ENCODE results near the gene COL5A1. TPM values are rescaled to one million over a fixed set of nuclear protein-coding genes. Genes with fewer than 3 reads are reported as not detected.

COL5A1 gene
- total RNA-seq, 4 donors from 2014 or later, result 8.4 to 14.7 (median 11.3) TPM

- TF ChIP-seq CTCF (IDR thresholded peaks at IDR 0.05) (no peak), POLR2A (IDR thresholded peaks at IDR 0.05) (no peak)
- intact Hi-C loops (cut with DNase I; ENCODE audit: low total_unique reads), result no loop called here
- H3K4me3 ChIP-seq (ENCODE audit: low read depth, poor library complexity, severe bottlenecking), result no peak overlapping the region
- DNase-seq (ENCODE audit: low spot score in 2 of 2), result no peak
- WGBS, 2 donors, result 85 to 94% methylated on average over 5 of the region's 5 CpGs
Measured at GRCh38 chr9:134751622-134752021, 110.0 kb downstream of the COL5A1 start.

GRCh38 chr9:134752471-134753168 is 111.0 kb downstream of the COL5A1 start:
- no peak for DNase-seq (ENCODE audit: low spot score in 2 of 2)
- no peak overlapping the region for H3K4me3 ChIP-seq (ENCODE audit: low read depth, poor library complexity, severe bottlenecking)
- intact Hi-C loops (cut with DNase I; ENCODE audit: low total_unique reads), result no loop called here
- TF ChIP-seq CTCF (IDR thresholded peaks at IDR 0.05), result no peak
- TF ChIP-seq POLR2A (IDR thresholded peaks at IDR 0.05), result no peak
- 79 to 90% methylated on average over 12 to 16 of the region's 16 CpGs for WGBS, 2 donors

GRCh38 chr9:134753191-134753590 is 111.6 kb downstream of the COL5A1 start:
- intact Hi-C loops (cut with DNase I; ENCODE audit: low total_unique reads), result no loop called here
- no peak for DNase-seq (ENCODE audit: low spot score in 2 of 2)
- WGBS, 2 donors, result 94 to 95% methylated on average over 4 to 10 of the region's 11 CpGs
- TF ChIP-seq CTCF (IDR thresholded peaks at IDR 0.05) (no peak), POLR2A (IDR thresholded peaks at IDR 0.05) (no peak)
- H3K4me3 ChIP-seq (ENCODE audit: low read depth, poor library complexity, severe bottlenecking), result no peak overlapping the region

GRCh38 chr9:134755221-134755907 is 113.8 kb downstream of the COL5A1 start:
- TF ChIP-seq POLR2A (IDR thresholded peaks at IDR 0.05) (no peak), CTCF (IDR thresholded peaks at IDR 0.05) (no peak)
- 83 to 94% methylated on average over 14 of the region's 14 CpGs for WGBS, 2 donors
- intact Hi-C loops (cut with DNase I; ENCODE audit: low total_unique reads), result no loop called here
- H3K4me3 ChIP-seq (ENCODE audit: low read depth, poor library complexity, severe bottlenecking), result no peak overlapping the region
- DNase-seq (ENCODE audit: low spot score in 2 of 2), result no peak

- no peak overlapping the region for H3K4me3 ChIP-seq (ENCODE audit: low read depth, poor library complexity, severe bottlenecking)
- no peak for DNase-seq (ENCODE audit: low spot score in 2 of 2)
- no peak for TF ChIP-seq CTCF (IDR thresholded peaks at IDR 0.05)
- no peak for TF ChIP-seq POLR2A (IDR thresholded peaks at IDR 0.05)
- WGBS, 2 donors, result 96 to 99% methylated on average over 7 to 10 of the region's 10 CpGs
- intact Hi-C loops (cut with DNase I; ENCODE audit: low total_unique reads), result no loop called here
Measured at GRCh38 chr9:134756098-134756497, 114.5 kb downstream of the COL5A1 start.
